GM12878 (cell line): ENCODE results near the gene TRIM13. TPM values are rescaled to one million over a fixed set of nuclear protein-coding genes. Genes with fewer than 3 reads are reported as not detected.

Experiments
- ATAC-seq: fragments of 200-7000 bp; cut with Tn5 transposase; 3 replicates; pipeline ENCODE4 v1.9.1; 2020; ENCODE audit warnings: mild to moderate bottlenecking, moderate library complexity
- BruUV-seq: library from RNA; stranded (reverse); fragments of 400-500 nt; replicated peaks from 2 replicates; lab custom pipeline; 2021; lab: Mats Ljungman, UMichigan
- CTCF ChIA-PET: fragments of 300-600 bp; sonication (Branson Sonifier 250); formaldehyde crosslinking; extraction: SDS; loops from one replicate; lab custom pipeline; 2021; ENCODE audit warnings: inconsistent platforms; lab: Yijun Ruan, JAX
- POLR2A ChIA-PET: fragments of 350-600 bp; formaldehyde crosslinking; extraction: SDS; loops from one replicate; lab custom pipeline; 2021; ENCODE audit warnings: inconsistent platforms; lab: Charles Lee
- RAD21 ChIA-PET: fragments of 300-600 bp; sonication (Branson Sonifier 250); formaldehyde crosslinking; loops from one replicate; lab custom pipeline; 2023; ENCODE audit warnings: antibody characterized with exemption; ENCODE audit not compliant: unreplicated experiment; lab: Charles Lee
- SMC1A ChIA-PET: fragments of 300-600 bp; sonication (Branson Sonifier 250); formaldehyde crosslinking; loops from one replicate; lab custom pipeline; 2023; ENCODE audit not compliant: unreplicated experiment, uncharacterized antibody; lab: Charles Lee
- DNase-seq: peaks from one replicate; pipeline ENCODE4 v3.0.0-alpha.2; 2011; ENCODE audit warnings: low read depth, low spot score
- FAIRE-seq: peaks from 3 replicates; lab custom pipeline; 2011; peaks lifted over from hg19 to GRCh38; lab: Jason Lieb, UNC
- H2AFZ ChIP-seq: 2 replicates; pipeline ENCODE4 v1.6.0; 2011; ENCODE audit warnings: low read depth, low read length, control low read depth; ENCODE audit not compliant: control insufficient read depth
- H3K27ac ChIP-seq: 2 replicates; pipeline ENCODE4 v1.5.1; 2011; ENCODE audit warnings: control low read depth; ENCODE audit not compliant: control insufficient read depth, insufficient read depth
- H3K27me3 ChIP-seq, 2 experiments: replicated peaks in 1 of 2; 2 replicates each; pipeline versions ENCODE4 v1.6.0 to v1.6.1; 2011; ENCODE audit warnings: low read length in 1 of 2; ENCODE audit not compliant: control insufficient read depth in 2 of 2, insufficient read depth in 2 of 2
- H3K36me3 ChIP-seq, 2 experiments: 2 replicates each; pipeline ENCODE4 v1.5.1; 2011; ENCODE audit warnings: low read length in 1 of 2; ENCODE audit not compliant: control insufficient read depth in 2 of 2, insufficient read depth in 2 of 2
- H3K4me1 ChIP-seq: 2 replicates; pipeline ENCODE4 v1.6.1; 2011; ENCODE audit warnings: mild to moderate bottlenecking, low read length, moderate library complexity, mixed read lengths; ENCODE audit not compliant: control insufficient read depth, insufficient read depth
- H3K4me2 ChIP-seq: 2 replicates; pipeline ENCODE4 v1.6.0; 2011; ENCODE audit warnings: control low read depth; ENCODE audit not compliant: control insufficient read depth, insufficient read depth
- H3K4me3 ChIP-seq: fragments of 200-600 bp; sonication (generic); 2 replicates; pipeline ENCODE4 v1.5.1; 2016
- H3K79me2 ChIP-seq: 2 replicates; pipeline ENCODE4 v1.6.0; 2011; ENCODE audit warnings: low read length; ENCODE audit not compliant: control insufficient read depth, insufficient read depth
- H3K9ac ChIP-seq: 2 replicates; pipeline ENCODE4 v1.8.0; 2011; ENCODE audit warnings: low read length, control low read depth, mixed read lengths; ENCODE audit not compliant: control insufficient read depth, insufficient read depth
- H3K9me3 ChIP-seq: replicated peaks from 3 replicates; pipeline ENCODE4 v1.5.1; 2011; ENCODE audit warnings: mild to moderate bottlenecking, low read length; ENCODE audit not compliant: control insufficient read depth, insufficient read depth
- H4K20me1 ChIP-seq: 2 replicates; pipeline ENCODE4 v1.6.0; 2011; ENCODE audit not compliant: control insufficient read depth, insufficient read depth
- CUX1 ChIP-seq: IDR thresholded peaks from 2 replicates; pipeline ENCODE4 v1.6.1; 2012; ENCODE audit warnings: improper control_type of control experiment, low read depth, low read length; ENCODE audit not compliant: insufficient replicate concordance
- DPF2 ChIP-seq: fragments of 450-650 bp; IDR thresholded peaks from 2 replicates; pipeline ENCODE4 v1.6.1; 2017; ENCODE audit warnings: mild to moderate bottlenecking
- IKZF1 ChIP-seq: fragments of 450-650 bp; conservative IDR thresholded peaks from 2 replicates; pipeline ENCODE4 v1.6.1; 2017; ENCODE audit warnings: antibody characterized with exemption, mild to moderate bottlenecking
- IRF3 ChIP-seq: fragments of 450-650 bp; IDR thresholded peaks from 2 replicates; pipeline ENCODE4 v1.6.1; 2014; ENCODE audit warnings: mild to moderate bottlenecking
- MTA2 ChIP-seq: fragments of 450-650 bp; IDR thresholded peaks from 2 replicates; pipeline ENCODE4 v1.6.1; 2016; ENCODE audit warnings: low read depth, mild to moderate bottlenecking, moderate library complexity
- RFX5 ChIP-seq: IDR thresholded peaks from 2 replicates; pipeline ENCODE4 v1.6.1; 2011; ENCODE audit warnings: low read depth, low read length, improper control_type of control experiment
- SMARCA5 ChIP-seq: fragments of 450-650 bp; IDR thresholded peaks from 2 replicates; pipeline ENCODE4 v1.6.1; 2017; ENCODE audit warnings: mild to moderate bottlenecking
- SREBF2 ChIP-seq: IDR thresholded peaks from 2 replicates; pipeline ENCODE4 v1.6.1; 2012; ENCODE audit warnings: mild to moderate bottlenecking, low read length
- ZNF384 ChIP-seq: IDR thresholded peaks from 2 replicates; pipeline ENCODE4 v1.6.1; 2012; ENCODE audit warnings: low read depth, mild to moderate bottlenecking, low read length, improper control_type of control experiment, borderline replicate concordance
- WGBS: methylation state at CpG from one replicate; pipeline ENCODE4 v1.1.6; 2016; ENCODE audit warnings: low lambda C conversion rate; ENCODE audit not compliant: insufficient replicate concordance, insufficient coverage; ENCODE audit errors: missing lambda C conversion rate; 5-methylcytosine and 5-hydroxymethylcytosine counted together
- in situ Hi-C: fragments of 300-500 bp; cut with MboI; formaldehyde crosslinking; loops from 9 replicates; pipeline ENCODE4 v1.14.3; 2018; ENCODE audit warnings: mixed read lengths
- intact Hi-C: fragments of 100-400 bp; cut with micrococcal nuclease; formaldehyde crosslinking; loops from one replicate; pipeline ENCODE4 v1.14.2; 2022; ENCODE audit not compliant: unreplicated experiment
- polyA plus RNA-seq, 11 experiments: library from polyadenylated mRNA; depleted of rRNA in 4 of 11; unstranded in 6 of 11; stranded (reverse) in 5 of 11; fragments of >200 nt; fragmentation: Nextera tagmentation in 4 of 11; fragmentation: Illumina TruSeq in 1 of 11; extraction: Ambion mirVana in 4 of 11; extraction: Trizol in 1 of 11; gene quantifications; 1 replicate in 1 of 11; 2 replicates in 10 of 11; pipeline versions ENCODE4 v1.2.1 to v1.2.3, GENCODE V29; 2011 to 2016; ENCODE audit warnings: inconsistent platforms in 2 of 11, missing spikeins in 2 of 11, low read depth in 1 of 11
- total RNA-seq, 4 experiments: library from RNA; depleted of rRNA in 3 of 4; stranded (reverse); fragments of >200 nt in 3 of 4; fragmentation: Illumina TruSeq in 1 of 4; extraction: Trizol in 1 of 4; gene quantifications; 2 replicates each; pipeline versions ENCODE4 v1.2.1 to v1.2.3, GENCODE V29; 2013 to 2021

The TRIM13 gene
- total and polyA plus RNA-seq, 10 of the 15 experiments (the other 5 are each of a cell fraction or from before 2014, with no cell fraction given) = 15.4 to 33.8 (median 21.0) TPM

DNA sequence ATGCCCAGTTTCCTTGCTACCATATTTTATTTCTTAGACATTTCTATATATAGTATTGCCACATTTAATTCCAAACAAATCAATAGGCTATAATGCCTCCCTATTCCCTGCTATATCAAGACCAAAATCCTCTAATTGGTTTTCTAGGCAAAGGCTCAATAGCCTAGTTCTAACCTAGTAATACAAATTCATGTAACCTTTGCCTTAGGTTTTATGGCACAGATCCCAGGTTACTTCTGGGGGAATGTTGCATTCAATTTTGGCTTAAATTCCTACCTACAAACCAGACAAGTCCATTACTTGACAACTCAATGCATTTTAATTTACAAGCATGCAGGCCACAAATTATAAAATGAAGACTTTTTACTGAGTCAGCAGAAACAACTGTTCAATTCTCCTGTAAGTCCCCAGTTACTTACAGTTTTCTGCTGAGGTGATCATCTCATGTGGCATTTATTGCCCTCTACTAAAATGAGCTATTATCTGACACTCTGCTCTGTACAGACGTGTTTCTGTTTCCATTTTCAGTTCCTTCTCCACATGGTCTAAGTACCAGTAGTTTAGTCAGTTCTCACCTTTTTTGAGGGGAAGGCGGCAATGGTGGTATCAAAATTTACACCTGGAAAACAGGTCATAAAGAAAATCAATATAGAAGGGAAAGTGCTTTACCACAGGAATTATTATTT, 30.1 kb downstream of the TRIM13 start (continued):
- TF ChIP-seq ZNF384 (0 out of 2 replicates have a peak, but pooled peaks have one; percentile 28), SREBF2 (no peak), RFX5 (no peak), SMARCA5 (0 out of 2 replicates have a peak, but pooled peaks have one; percentile 36), MTA2 (peak; percentile 93), CUX1 (peak; percentile 84), IKZF1 (peak; percentile 79)

GRCh38 chr13:50030315-50030714, 33.5 kb downstream of the TRIM13 start:
- POLR2A ChIA-PET = no interaction called here
- Histone ChIP-seq H3K4me1 (peaks cover 17% of the 10 kb centered on the region), H3K27ac (no peak overlapping the region), H3K9me3 (no peaks in the 10 kb centered on the region), H3K27me3 (no peaks in the 10 kb centered on the region), H3K9ac (no peak overlapping the region), H3K4me3 (no peak overlapping the region), H3K4me2 (no peak overlapping the region), H3K36me3 (no peaks in the 10 kb centered on the region), H3K79me2 (no peaks in the 10 kb centered on the region), H2AFZ (no peak overlapping the region), H4K20me1 (no peaks in the 10 kb centered on the region)
- SMC1A ChIA-PET = no interaction called here
- BruUV-seq = no TSS peak
- 100% methylated on average over 3 of the region's 3 CpGs for WGBS
- no peak for FAIRE-seq
- CTCF ChIA-PET = no interaction called here
- DNase-seq = no peak
- in situ Hi-C loops = no loop called here
- no peak for ATAC-seq
- no peak for TF ChIP-seq DPF2
- TF ChIP-seq IRF3 = no peak
- RAD21 ChIA-PET = no interaction called here
- intact Hi-C loops = no loop called here
